GM18870 (cell line): ENCODE measurements around the gene ETV3L.

Experiments
- ATAC-seq: cut with Tn5 transposase; IDR thresholded peaks from one replicate; pipeline ENCODE4 v1.9.1; 2021; ENCODE audit warnings: moderate library complexity; ENCODE audit not compliant: unreplicated experiment

ETV3L gene

GRCh38 chr1:157099633-157100009, at the start of gene ETV3L:
Gene ETV3L, minus strand, starts transcription at chr1:157099808. Its CDS starts 285 bp downstream, at chr1:157099523.
- ATAC-seq: no peak

GRCh38 chr1:157147906-157148700, 48.5 kb upstream of the ETV3L start:
- no peak for ATAC-seq

- no peak for ATAC-seq
Observed at GRCh38 chr1:157147037-157147436, 47.4 kb upstream of the ETV3L start.

DNA sequence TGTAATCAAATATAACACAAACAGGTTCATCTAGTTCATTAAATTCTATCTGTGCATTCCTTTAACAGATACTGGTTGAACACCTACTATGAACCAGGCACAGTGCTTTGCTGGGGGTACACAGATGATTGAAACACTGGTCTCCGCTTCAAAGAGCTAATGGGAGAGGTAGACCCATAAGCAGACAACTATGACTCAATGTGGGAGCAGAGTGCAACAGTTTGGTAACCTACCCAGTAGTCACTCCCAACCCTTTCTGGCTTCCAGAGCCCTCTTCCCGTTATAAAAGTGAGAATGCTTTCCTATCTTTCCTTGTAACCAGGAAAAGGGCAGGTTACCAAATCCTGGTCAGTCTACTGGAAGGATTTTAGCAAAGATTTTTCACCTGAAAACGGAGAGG, 46.6 kb upstream of the ETV3L start:
- no peak for ATAC-seq

DNA sequence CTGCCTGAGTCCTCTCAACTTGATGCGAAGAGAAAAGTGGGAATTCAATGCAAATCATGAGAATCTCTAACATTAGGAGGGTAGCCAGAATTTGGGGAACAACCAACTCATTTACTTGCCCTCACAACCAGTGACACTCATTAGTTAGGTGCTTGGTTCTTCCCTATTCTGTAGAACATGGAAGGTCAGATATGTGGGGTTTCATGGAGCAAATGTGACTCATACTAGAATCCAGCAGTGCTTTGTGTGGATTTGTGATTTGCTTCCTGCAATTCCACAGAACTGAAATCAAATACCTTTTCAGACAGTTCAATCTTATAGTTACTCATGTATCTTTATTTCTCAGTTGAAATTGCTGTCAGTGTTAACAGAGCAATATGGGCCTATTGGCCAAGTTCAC, 45.5 kb upstream of the ETV3L start:
- no peak for ATAC-seq

GRCh38 chr1:157144509-157144908, 44.9 kb upstream of the ETV3L start:
- ATAC-seq: no peak

DNA sequence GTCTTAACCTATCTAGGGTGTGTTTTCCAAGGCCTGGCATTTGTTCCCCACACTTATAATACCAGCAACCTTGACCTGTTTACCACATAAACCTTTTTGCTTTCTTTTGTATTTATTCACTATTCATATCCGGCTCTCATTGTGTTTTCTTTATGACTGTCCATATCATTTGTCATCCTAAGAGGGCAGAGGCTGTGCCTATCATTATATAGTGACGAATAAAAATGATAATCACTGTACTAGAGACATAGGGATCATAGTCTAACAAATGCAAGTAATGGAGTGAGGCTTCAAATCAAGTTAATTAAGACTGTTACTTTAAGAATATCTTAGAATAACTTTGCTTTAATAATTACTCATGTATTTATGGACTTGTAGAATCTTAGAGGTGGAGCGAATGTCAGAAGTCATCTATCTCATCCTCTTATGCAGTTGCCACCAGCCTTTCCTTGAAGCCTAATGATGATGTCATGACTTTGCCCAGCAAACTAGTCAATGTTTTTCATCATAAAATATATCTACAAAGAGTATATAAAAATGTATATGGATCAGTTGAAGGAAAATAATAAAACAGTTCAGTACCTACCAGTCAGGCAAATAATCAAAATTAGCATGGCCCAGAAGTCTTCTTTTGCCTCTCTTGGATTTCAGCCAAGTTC, 43.3 kb upstream of the ETV3L start:
- no peak for ATAC-seq

GRCh38 chr1:157142201-157142600, 42.6 kb upstream of the ETV3L start:
- no peak for ATAC-seq

- ATAC-seq: no peak
Observed at GRCh38 chr1:157141212-157141855, 41.7 kb upstream of the ETV3L start.

DNA sequence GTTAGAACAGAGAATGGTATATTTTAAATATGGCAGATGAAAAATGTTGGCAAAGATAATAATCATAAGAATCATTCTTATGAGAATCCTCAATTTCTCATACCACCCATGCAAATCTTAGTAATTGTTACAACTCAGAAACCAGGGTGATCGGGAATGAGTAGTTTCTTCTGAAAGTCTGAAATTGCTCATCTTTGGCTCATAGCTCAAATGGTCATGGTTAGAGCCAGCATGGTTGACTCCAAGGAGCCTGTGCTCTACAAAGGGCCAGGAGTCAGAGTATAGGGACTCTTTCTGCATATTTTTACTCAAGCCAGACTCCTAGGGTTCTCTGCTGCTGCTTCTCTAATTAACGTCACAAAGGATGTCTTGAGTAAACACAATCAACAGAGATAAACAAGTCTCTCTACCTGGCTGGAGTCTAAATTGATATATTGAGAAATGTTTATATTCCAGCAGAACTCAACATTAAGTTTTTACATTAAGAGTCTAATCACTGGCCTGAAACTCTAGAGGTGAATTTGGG, 40.5 kb upstream of the ETV3L start:
- no peak for ATAC-seq

DNA sequence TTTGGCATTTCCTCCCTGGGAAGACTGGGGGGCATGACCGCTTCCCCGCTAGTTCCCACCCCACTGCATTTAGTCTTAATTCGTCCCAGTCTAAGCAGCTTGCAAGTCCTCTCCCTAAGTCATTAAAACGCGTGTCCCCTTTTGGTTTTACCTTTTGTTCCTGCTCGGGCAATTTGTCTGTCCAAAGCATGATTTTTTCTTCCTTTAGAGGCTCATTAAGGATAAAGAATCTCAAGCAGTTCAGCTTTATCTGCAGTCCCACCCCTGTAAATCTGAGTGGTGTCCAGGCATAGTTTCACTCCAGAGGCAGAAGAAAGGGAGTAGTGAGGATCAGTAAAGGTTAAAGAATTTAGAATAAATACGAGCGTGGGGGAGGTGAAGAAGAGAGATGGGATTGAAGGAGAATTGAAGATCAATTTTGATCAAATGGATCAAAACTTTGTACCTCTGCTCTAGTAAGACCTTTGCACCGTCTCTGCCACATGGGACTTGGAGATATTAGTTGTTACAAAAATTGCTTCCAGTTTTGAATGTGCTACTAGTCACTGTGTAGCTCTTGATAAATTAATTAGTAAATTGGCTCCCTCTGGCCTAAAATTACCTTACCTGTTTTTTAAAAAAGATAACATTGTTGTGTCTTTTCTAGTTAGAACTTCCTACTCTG, 39.6 kb upstream of the ETV3L start:
- no peak for ATAC-seq

DNA sequence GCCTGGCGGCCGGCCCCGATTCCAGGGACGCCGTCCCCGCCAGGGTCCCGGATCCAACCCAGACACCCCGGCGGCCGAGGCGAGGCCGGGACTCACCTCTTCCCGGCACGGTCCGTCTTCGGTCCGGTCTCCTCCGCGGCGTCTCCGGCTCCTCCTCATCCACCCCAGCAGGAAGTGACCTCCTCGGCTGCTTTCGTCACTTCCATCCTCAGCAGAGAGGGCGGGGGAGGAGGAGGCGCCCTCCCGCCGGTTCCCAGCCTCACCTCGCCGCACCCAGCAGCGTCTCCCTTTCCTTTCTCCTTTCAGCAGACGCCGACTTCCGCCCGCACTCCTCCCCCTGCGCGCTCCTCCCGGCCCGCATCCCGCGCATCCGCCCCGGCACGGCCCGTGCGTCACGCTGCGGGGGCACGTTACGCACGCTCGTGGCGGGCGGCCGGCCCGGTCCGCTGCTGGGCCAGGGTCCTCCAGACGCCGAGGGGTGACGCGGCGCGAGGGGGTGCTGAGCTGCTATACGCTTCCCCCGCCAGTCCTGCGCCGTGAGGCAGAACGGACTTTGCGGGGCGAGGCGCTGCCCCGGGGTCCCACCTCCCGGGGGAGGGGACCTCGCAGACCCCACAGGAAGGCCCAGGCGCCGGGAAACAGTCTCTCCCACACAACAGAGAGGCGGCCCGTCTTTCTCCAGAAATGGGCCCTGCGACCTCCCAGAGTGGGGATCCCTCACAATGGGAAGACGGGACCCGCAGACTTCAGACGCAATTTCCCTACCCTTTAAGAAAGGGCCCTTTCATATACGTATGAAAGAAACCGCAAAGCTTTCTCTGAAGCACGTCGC, 38.8 kb upstream of the ETV3L start, which contains the start of gene ETV3:
TSS of gene ETV3 (minus strand) at position 176 of the 832 bp plus-strand sequence. CDS start 2,043 bp downstream, outside the sequence.
- ATAC-seq: peak; percentile 42

DNA sequence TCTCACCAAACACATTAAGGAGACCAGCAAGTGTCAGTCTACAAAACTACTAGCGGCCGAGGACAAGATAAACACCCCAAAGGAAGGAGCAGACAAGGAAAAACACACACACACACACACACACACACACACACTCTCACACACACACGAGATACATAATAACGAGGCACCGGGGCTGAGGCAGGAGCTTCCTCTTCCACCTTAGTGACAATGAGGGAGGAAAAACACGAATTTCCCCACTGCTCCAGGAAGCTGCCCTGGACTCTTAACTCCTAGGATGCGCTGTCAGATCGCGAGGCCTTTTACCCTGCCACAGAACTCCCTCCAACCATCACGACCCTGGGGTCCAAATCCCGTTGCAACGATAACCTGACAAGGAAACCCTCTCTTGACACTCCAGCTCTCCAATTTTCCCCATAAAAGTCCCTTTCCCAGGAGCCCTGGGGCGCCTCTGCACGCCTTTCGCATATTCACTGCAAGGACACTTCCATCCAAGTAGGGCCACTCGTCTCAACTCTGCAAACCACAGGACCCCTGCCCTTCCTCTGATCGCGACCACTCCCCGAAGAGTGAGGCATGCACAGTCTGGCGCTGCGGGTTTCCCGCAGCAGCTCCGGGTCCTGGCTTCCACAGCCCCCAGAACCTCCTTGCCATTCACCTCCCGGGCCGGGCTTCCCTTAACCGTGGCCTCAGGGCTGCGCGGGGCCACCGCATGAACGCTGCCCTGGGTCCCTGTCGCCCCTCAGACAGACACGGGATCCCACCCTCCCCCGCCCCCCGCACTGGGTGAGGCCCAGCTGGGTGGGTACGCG, 38.0 kb upstream of the ETV3L start:
- ATAC-seq: no peak

DNA sequence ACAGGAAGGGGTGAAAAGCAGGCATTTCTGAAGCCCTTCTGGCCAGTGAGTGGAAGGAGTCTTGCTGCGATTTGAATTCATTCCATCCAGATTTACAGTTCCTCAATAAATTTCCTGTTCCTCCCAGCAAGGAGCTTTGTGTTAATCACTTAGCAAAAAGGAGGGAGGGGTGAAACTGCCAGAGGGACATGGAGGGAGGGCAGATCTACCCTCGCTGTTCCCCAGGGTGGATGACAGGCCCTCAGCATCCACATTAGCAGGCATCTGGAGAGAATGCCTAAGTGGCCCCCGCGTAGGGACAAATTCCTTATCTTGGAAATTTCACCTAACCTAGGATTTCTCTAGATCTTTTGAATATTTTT, 37.4 kb upstream of the ETV3L start:
- no peak for ATAC-seq

- ATAC-seq: no peak
Observed at GRCh38 chr1:157136133-157136532, 36.5 kb upstream of the ETV3L start.

DNA sequence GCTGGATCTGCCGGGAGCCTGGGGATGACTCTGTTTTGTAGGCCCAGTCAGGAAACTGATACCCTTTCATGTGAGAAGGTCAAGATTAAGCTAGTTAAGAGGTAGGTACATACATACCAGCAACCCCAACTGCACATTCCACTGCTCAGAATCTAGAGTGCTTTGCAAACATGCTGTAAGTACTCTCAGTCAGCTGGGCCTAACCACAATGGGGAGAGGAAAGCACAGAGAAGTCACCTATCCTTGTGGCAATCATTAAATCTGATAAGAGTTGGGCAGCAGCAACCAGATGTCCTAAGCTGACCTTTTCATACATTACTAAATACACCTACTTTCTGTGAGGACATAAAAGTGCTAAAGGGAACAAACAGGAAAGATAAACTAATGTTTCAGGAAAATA, 36.0 kb upstream of the ETV3L start:
- no peak for ATAC-seq

GRCh38 chr1:157135070-157135469, 35.5 kb upstream of the ETV3L start:
- ATAC-seq: no peak

GRCh38 chr1:157134442-157134841, 34.8 kb upstream of the ETV3L start:
- ATAC-seq: no peak

GRCh38 chr1:157133426-157133825, 33.8 kb upstream of the ETV3L start:
- no peak for ATAC-seq
